ENCODE measurements around the gene ROR1. TPM values are rescaled to one million over a fixed set of nuclear protein-coding genes. Genes with fewer than 3 reads are reported as not detected.

ROR1 gene
- total RNA-seq, 1 donor from 2014 or later, result 30.3 TPM

DNA sequence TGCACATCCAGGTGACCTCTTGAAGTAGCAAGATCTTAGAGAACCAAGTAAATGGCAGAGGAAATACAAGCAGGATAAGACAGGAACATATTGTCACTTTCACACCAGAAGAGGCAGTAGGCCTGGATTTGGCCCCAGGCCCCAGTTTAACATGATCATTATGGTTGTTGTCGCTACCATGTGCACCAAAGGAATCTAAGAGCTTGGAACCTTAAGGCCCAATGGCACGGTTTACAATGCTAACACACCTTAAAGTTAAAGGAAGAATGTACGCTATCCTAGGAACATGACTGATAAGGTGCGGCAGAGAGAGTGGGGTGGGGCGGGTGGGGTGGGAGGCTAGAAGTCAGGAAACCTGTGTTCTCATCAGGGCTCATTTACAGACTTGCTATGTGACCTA, 147.5 kb downstream of the ROR1 start:
- H3K9me3 ChIP-seq (ENCODE audit: low read depth), result no peaks in the 10 kb centered on the region
- no peak overlapping the region for H3K4me2 ChIP-seq
- Mint-ChIP-seq H3K36me3 (peaks cover 2% of the 10 kb centered on the region), H3K4me1 (peaks cover 33% of the 10 kb centered on the region), H3K27me3 (ENCODE audit: insufficient read depth, low read depth) (no peaks in the 10 kb centered on the region), H3K27ac (no peak overlapping the region), H3K9me3 (no peaks in the 10 kb centered on the region), H3K4me3 (no peak overlapping the region)
- no peak overlapping the region for H3K4me3 ChIP-seq
- no peaks in the 10 kb centered on the region for H3K36me3 ChIP-seq
- H3K4me1 ChIP-seq, result peaks cover 17% of the 10 kb centered on the region
- H3K27me3 ChIP-seq, result no peaks in the 10 kb centered on the region
- TF ChIP-seq EZH2phosphoT487 (IDR thresholded peaks at IDR 0.05) (no peak), EZH2 (IDR thresholded peaks at IDR 0.05) (no peak)
- TF ChIP-seq, protein P1, sequence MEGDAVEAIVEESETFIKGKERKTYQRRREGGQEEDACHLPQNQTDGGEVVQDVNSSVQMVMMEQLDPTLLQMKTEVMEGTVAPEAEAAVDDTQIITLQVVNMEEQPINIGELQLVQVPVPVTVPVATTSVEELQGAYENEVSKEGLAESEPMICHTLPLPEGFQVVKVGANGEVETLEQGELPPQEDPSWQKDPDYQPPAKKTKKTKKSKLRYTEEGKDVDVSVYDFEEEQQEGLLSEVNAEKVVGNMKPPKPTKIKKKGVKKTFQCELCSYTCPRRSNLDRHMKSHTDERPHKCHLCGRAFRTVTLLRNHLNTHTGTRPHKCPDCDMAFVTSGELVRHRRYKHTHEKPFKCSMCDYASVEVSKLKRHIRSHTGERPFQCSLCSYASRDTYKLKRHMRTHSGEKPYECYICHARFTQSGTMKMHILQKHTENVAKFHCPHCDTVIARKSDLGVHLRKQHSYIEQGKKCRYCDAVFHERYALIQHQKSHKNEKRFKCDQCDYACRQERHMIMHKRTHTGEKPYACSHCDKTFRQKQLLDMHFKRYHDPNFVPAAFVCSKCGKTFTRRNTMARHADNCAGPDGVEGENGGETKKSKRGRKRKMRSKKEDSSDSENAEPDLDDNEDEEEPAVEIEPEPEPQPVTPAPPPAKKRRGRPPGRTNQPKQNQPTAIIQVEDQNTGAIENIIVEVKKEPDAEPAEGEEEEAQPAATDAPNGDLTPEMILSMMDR (IDR thresholded peaks at IDR 0.05), result no peak
- peaks cover 84% of the 10 kb centered on the region for H3K79me2 ChIP-seq (ENCODE audit: low read depth)
- no peak overlapping the region for H3K27ac ChIP-seq
- H3F3A ChIP-seq (ENCODE audit: low read depth), result peaks cover 2% of the 10 kb centered on the region
- H2AFZ ChIP-seq (replicated peaks), result no peak overlapping the region
- no peak for DNase-seq (ENCODE audit: low spot score)
- H4K20me1 ChIP-seq (ENCODE audit: low read depth), result peaks cover 29% of the 10 kb centered on the region
- H3K9ac ChIP-seq, result no peak overlapping the region

GRCh38 chr1:63921802-63922201, 148.0 kb downstream of the ROR1 start:
- H3K79me2 ChIP-seq (ENCODE audit: low read depth), result peaks cover 80% of the 10 kb centered on the region
- Mint-ChIP-seq H3K4me3 (no peak overlapping the region), H3K9me3 (no peaks in the 10 kb centered on the region), H3K27me3 (ENCODE audit: insufficient read depth, low read depth) (no peaks in the 10 kb centered on the region), H3K4me1 (peaks cover 32% of the 10 kb centered on the region), H3K27ac (no peak overlapping the region), H3K36me3 (peaks cover 2% of the 10 kb centered on the region)
- peaks cover 2% of the 10 kb centered on the region for H3F3A ChIP-seq (ENCODE audit: low read depth)
- H3K4me3 ChIP-seq, result no peak overlapping the region
- H4K20me1 ChIP-seq (ENCODE audit: low read depth), result peaks cover 29% of the 10 kb centered on the region
- no peaks in the 10 kb centered on the region for H3K27me3 ChIP-seq
- no peak for TF ChIP-seq EZH2 (IDR thresholded peaks at IDR 0.05)
- TF ChIP-seq, protein P1 (IDR thresholded peaks at IDR 0.05), result no peak
- TF ChIP-seq EZH2phosphoT487 (IDR thresholded peaks at IDR 0.05), result no peak
- H3K9ac ChIP-seq, result no peak overlapping the region
- no peak overlapping the region for H3K27ac ChIP-seq
- DNase-seq (ENCODE audit: low spot score), result no peak
- peaks cover 17% of the 10 kb centered on the region for H3K4me1 ChIP-seq
- H3K36me3 ChIP-seq, result no peaks in the 10 kb centered on the region
- H3K4me2 ChIP-seq, result peak overlapping the region; percentile 18
- no peak overlapping the region for H2AFZ ChIP-seq (replicated peaks)
- no peaks in the 10 kb centered on the region for H3K9me3 ChIP-seq (ENCODE audit: low read depth)

- Mint-ChIP-seq H3K27ac (no peak overlapping the region), H3K4me1 (peaks cover 30% of the 10 kb centered on the region), H3K4me3 (no peak overlapping the region), H3K9me3 (no peaks in the 10 kb centered on the region), H3K27me3 (ENCODE audit: insufficient read depth, low read depth) (no peaks in the 10 kb centered on the region), H3K36me3 (no peaks in the 10 kb centered on the region)
- no peak overlapping the region for H3K27ac ChIP-seq
- H4K20me1 ChIP-seq (ENCODE audit: low read depth), result peaks cover 29% of the 10 kb centered on the region
- H3K9me3 ChIP-seq (ENCODE audit: low read depth), result no peaks in the 10 kb centered on the region
- no peak overlapping the region for H2AFZ ChIP-seq (replicated peaks)
- H3K27me3 ChIP-seq, result no peaks in the 10 kb centered on the region
- no peak for DNase-seq (ENCODE audit: low spot score)
- H3K9ac ChIP-seq, result no peak overlapping the region
- H3K36me3 ChIP-seq, result no peaks in the 10 kb centered on the region
- peaks cover 75% of the 10 kb centered on the region for H3K79me2 ChIP-seq (ENCODE audit: low read depth)
- peaks cover 2% of the 10 kb centered on the region for H3F3A ChIP-seq (ENCODE audit: low read depth)
- H3K4me1 ChIP-seq, result peaks cover 17% of the 10 kb centered on the region
- H3K4me2 ChIP-seq, result no peak overlapping the region
- no peak for TF ChIP-seq EZH2phosphoT487 (IDR thresholded peaks at IDR 0.05)
- no peak for TF ChIP-seq EZH2 (IDR thresholded peaks at IDR 0.05)
- TF ChIP-seq, protein P1 (IDR thresholded peaks at IDR 0.05), result no peak
- H3K4me3 ChIP-seq, result no peak overlapping the region
These were observed 149.0 kb downstream of the ROR1 start for GRCh38 chr1:63922848-63923247.

Measured in neural progenitor cell (in vitro differentiated cells).